SKM-1 treated with dmso at 0.1 percent for 144 hours (cell line): ENCODE data around the gene MOGAT1.
A peak's percentile ranks its signal among the peaks of the same experiment; 100 is the strongest.

ENCODE experiments used
- DNase-seq: peaks from one replicate; lab custom pipeline; 2025; ENCODE audit not compliant: unreplicated experiment; lab: John Stamatoyannopoulos, UW

The MOGAT1 gene

GRCh38 chr2:222671259-222672067, at the start of gene MOGAT1:
MOGAT1 (plus strand) TSS chr2:222671658; CDS start chr2:222671786, 128 bp downstream.
- no peak for DNase-seq

- no peak for DNase-seq
Measured at GRCh38 chr2:222621893-222622292, 49.6 kb upstream of the MOGAT1 start.

- DNase-seq: no peak
Measured at GRCh38 chr2:222622910-222623309, 48.5 kb upstream of the MOGAT1 start.

GRCh38 chr2:222623756-222624309, 47.6 kb upstream of the MOGAT1 start:
- no peak for DNase-seq

- DNase-seq: no peak
Measured at GRCh38 chr2:222627764-222628163, 43.7 kb upstream of the MOGAT1 start.

GRCh38 chr2:222635295-222635694, 36.2 kb upstream of the MOGAT1 start:
- no peak for DNase-seq

GRCh38 chr2:222637067-222637466, 34.4 kb upstream of the MOGAT1 start:
- DNase-seq: no peak

GRCh38 chr2:222641336-222641735, 30.1 kb upstream of the MOGAT1 start:
- DNase-seq: no peak

GRCh38 chr2:222643134-222643533, 28.3 kb upstream of the MOGAT1 start:
- DNase-seq: no peak

- no peak for DNase-seq
Measured at GRCh38 chr2:222646008-222646407, 25.4 kb upstream of the MOGAT1 start.

- no peak for DNase-seq
Measured at GRCh38 chr2:222649801-222650200, 21.7 kb upstream of the MOGAT1 start.

- no peak for DNase-seq
Measured at GRCh38 chr2:222651718-222652418, 19.6 kb upstream of the MOGAT1 start.

- DNase-seq: no peak
Measured at GRCh38 chr2:222652491-222653255, 18.8 kb upstream of the MOGAT1 start.

GRCh38 chr2:222653280-222653679, 18.2 kb upstream of the MOGAT1 start:
- DNase-seq: no peak

GRCh38 chr2:222655787-222656525, 15.5 kb upstream of the MOGAT1 start, which contains the start of gene FARSB:
FARSB (minus strand) TSS chr2:222656092; CDS start chr2:222656073, 19 bp downstream.
- DNase-seq: peak; percentile 92

- no peak for DNase-seq
Measured at GRCh38 chr2:222656526-222657446, 14.7 kb upstream of the MOGAT1 start.

- no peak for DNase-seq
Measured at GRCh38 chr2:222663479-222663878, 8.0 kb upstream of the MOGAT1 start.

GRCh38 chr2:222668494-222669154, 2.8 kb upstream of the MOGAT1 start:
- DNase-seq: peak; percentile 72

- DNase-seq: no peak
Measured at GRCh38 chr2:222669353-222669752, 2.1 kb upstream of the MOGAT1 start.
